Mammary epithelial cell (primary cell): Measurements from ENCODE around the gene NATD1.

Source experiments
- EZH2 ChIP-seq: IDR thresholded peaks from 2 replicates; pipeline ENCODE4 v1.6.1; 2012; ENCODE audit warnings: low read length, inconsistent platforms, borderline replicate concordance
- TF ChIP-seq, protein P1 (sequence below), 2 donors: IDR thresholded peaks in 1 of 2; conservative IDR thresholded peaks in 1 of 2; 2 replicates each; pipeline ENCODE4 v1.5.1; 2011 to 2012; ENCODE audit warnings: inconsistent platforms in 2 of 2, low read length in 2 of 2, mild to moderate bottlenecking in 2 of 2, control low read depth in 1 of 2, low read depth in 1 of 2; ENCODE audit not compliant: insufficient read depth in 1 of 2; ENCODE audit errors: extremely low read depth in 1 of 2

DNA sequence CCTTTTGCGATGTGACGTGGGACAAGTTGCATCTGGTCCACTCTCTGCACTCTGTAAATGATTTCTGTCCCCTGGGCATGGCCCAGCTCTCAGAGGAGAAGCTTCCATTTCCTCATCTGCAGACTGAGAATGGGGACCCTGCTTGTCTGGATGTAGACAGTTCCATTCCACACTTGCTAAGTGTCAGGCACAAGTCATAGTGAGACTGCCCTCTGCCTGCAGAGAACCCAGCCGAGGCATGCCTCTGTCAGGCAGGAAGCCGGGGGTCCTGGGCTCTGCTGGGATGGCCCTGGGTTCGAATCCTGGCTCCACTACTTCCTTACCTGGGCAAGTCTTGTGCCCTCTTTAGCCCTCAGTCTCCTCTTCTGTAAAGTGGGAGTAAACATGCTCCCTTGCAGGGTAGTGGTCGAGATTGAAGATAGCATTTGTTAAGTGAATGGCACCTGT, 35.4 kb upstream of the NATD1 start:
- TF ChIP-seq, protein P1, sequence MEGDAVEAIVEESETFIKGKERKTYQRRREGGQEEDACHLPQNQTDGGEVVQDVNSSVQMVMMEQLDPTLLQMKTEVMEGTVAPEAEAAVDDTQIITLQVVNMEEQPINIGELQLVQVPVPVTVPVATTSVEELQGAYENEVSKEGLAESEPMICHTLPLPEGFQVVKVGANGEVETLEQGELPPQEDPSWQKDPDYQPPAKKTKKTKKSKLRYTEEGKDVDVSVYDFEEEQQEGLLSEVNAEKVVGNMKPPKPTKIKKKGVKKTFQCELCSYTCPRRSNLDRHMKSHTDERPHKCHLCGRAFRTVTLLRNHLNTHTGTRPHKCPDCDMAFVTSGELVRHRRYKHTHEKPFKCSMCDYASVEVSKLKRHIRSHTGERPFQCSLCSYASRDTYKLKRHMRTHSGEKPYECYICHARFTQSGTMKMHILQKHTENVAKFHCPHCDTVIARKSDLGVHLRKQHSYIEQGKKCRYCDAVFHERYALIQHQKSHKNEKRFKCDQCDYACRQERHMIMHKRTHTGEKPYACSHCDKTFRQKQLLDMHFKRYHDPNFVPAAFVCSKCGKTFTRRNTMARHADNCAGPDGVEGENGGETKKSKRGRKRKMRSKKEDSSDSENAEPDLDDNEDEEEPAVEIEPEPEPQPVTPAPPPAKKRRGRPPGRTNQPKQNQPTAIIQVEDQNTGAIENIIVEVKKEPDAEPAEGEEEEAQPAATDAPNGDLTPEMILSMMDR (conservative IDR thresholded peaks at IDR 0.05 in 1 of 2, IDR thresholded peaks at IDR 0.05 in 1 of 2; ENCODE audit: extremely low read depth in 1 of 2, insufficient read depth in 1 of 2, low read depth in 1 of 2, low read length in 2 of 2) = no peak
- TF ChIP-seq EZH2 = no peak
